OCI-LY1 (cell line): ENCODE data around the gene CFAP74.

Experiments
- H2AFZ ChIP-seq: fragments of 200-600 bp; sonication (generic), shearing (Covaris generic); 2 replicates; pipeline ENCODE4 v1.6.0; 2014; ENCODE audit warnings: antibody characterized with exemption, mild to moderate bottlenecking, low read length
- H3F3A ChIP-seq: fragments of 200-600 bp; sonication (generic), shearing (Covaris generic); 2 replicates; pipeline ENCODE4 v1.6.0; 2014; ENCODE audit warnings: mild to moderate bottlenecking, antibody characterized with exemption, low read length, moderate library complexity; ENCODE audit not compliant: insufficient read depth
- H3K27ac ChIP-seq: fragments of 200-600 bp; sonication (generic); 2 replicates; pipeline ENCODE4 v1.5.1; 2014; ENCODE audit warnings: low read length, mixed run types, mild to moderate bottlenecking, low read depth; ENCODE audit not compliant: poor library complexity, severe bottlenecking
- H3K27me3 ChIP-seq: fragments of 200-600 bp; sonication (generic); 2 replicates; pipeline ENCODE4 v1.6.0; 2014; ENCODE audit warnings: antibody characterized with exemption, mild to moderate bottlenecking, low read length, moderate library complexity; ENCODE audit not compliant: insufficient read depth
- H3K36me3 ChIP-seq: fragments of 200-600 bp; sonication (generic); 2 replicates; pipeline ENCODE4 v1.6.1; 2014; ENCODE audit warnings: mild to moderate bottlenecking, antibody characterized with exemption, low read length, moderate library complexity, mixed read lengths; ENCODE audit not compliant: insufficient read depth
- H3K4me1 ChIP-seq: fragments of 200-600 bp; sonication (generic); 2 replicates; pipeline ENCODE4 v1.5.1; 2014; ENCODE audit warnings: mild to moderate bottlenecking, low read length, moderate library complexity; ENCODE audit not compliant: insufficient read depth, severe bottlenecking
- H3K4me2 ChIP-seq: fragments of 200-600 bp; sonication (generic), shearing (Covaris generic); 2 replicates; pipeline ENCODE4 v1.6.1; 2014; ENCODE audit warnings: low read length
- H3K4me3 ChIP-seq: fragments of 200-600 bp; sonication (generic); 2 replicates; pipeline ENCODE4 v1.5.1; 2014; ENCODE audit warnings: low read length, low read depth, mild to moderate bottlenecking, mixed read lengths; ENCODE audit not compliant: poor library complexity, severe bottlenecking
- H3K79me2 ChIP-seq: fragments of 200-600 bp; shearing (Covaris generic); 2 replicates; pipeline ENCODE4 v1.6.1; 2016; ENCODE audit warnings: mixed run types, low read length, mixed read lengths; ENCODE audit not compliant: insufficient read depth
- H3K9ac ChIP-seq: fragments of 200-600 bp; sonication (generic), shearing (Covaris generic); 2 replicates; pipeline ENCODE4 v1.6.1; 2014; ENCODE audit warnings: mild to moderate bottlenecking, low read length, mixed read lengths
- H3K9me2 ChIP-seq: fragments of 200-600 bp; sonication (generic), shearing (Covaris generic); 2 replicates; pipeline ENCODE4 v1.6.1; 2014; ENCODE audit warnings: low read depth, mild to moderate bottlenecking, low read length, mixed read lengths
- H3K9me3 ChIP-seq: fragments of 200-600 bp; shearing (Covaris generic); 2 replicates; pipeline ENCODE4 v1.6.1; 2014; ENCODE audit warnings: low read length, mixed read lengths
- H4K20me1 ChIP-seq: fragments of 200-600 bp; sonication (generic), shearing (Covaris generic); 2 replicates; pipeline ENCODE4 v1.6.0; 2016; ENCODE audit warnings: mild to moderate bottlenecking, low read length; ENCODE audit not compliant: insufficient read depth
- CTCF ChIP-seq: fragments of 200-600 bp; sonication (generic), shearing (Covaris generic); IDR thresholded peaks from 2 replicates; pipeline ENCODE4 v1.5.1; 2017; ENCODE audit warnings: mild to moderate bottlenecking, antibody characterized with exemption, low read length, moderate library complexity, mixed read lengths
- EZH2 ChIP-seq: fragments of 200-600 bp; sonication (generic), shearing (Covaris generic); IDR thresholded peaks from 2 replicates; pipeline ENCODE4 v1.8.0; 2017; ENCODE audit warnings: borderline replicate concordance, mixed run types, mild to moderate bottlenecking, antibody characterized with exemption, low read length, moderate library complexity, mixed read lengths

The CFAP74 gene

GRCh38 chr1:2049718-2050431, 46.3 kb upstream of the CFAP74 start, which contains the start of gene PRKCZ:
PRKCZ (plus strand) TSS chr1:2050411; CDS start chr1:2050631, 220 bp downstream.
- Histone ChIP-seq H3K9me3 (no peaks in the 10 kb centered on the region), H3K79me2 (no peaks in the 10 kb centered on the region), H2AFZ (no peak within 1 kb of the TSS), H3K9me2 (no peaks in the 10 kb centered on the region), H3K27ac (no peak within 1 kb of the TSS), H3K9ac (peak within 1 kb of the TSS; percentile 71), H3K4me1 (peaks cover 21% of the 10 kb centered on the region), H3F3A (no peaks in the 10 kb centered on the region), H3K4me3 (peak within 1 kb of the TSS; percentile 73), H4K20me1 (no peaks in the 10 kb centered on the region), H3K4me2 (peak within 1 kb of the TSS; percentile 87), H3K27me3 (peaks cover 9% of the 10 kb centered on the region), H3K36me3 (no peaks in the 10 kb centered on the region)
- TF ChIP-seq EZH2 (no peak), CTCF (no peak)

DNA sequence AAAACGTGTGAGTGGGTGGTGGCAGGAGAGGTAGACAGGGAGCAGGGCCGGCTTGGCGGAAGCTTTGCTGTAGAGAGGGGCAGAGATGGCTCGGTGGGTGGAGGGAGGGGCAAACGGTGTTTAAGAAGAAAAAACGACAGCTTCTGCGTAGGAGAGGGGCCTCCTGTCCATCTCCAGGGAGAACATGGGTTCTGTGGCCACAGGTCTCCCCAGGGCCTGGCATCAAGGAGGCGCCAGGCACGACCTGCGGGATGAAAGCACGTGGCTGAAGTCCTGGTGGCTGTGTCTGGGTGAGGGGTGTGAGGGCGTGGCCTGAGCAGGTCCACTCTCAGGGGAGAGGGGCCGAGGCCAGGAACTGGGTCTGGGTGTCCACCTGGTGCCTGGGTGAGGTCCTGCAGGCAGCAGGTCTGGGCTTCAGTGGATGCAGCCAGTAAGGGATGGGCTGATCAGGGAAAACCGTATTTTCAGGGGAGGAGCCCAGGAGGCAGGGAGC, 45.7 kb upstream of the CFAP74 start:
- no peaks in the 10 kb centered on the region for H3K9me3 ChIP-seq
- H3K36me3 ChIP-seq = no peaks in the 10 kb centered on the region
- no peaks in the 10 kb centered on the region for H3K79me2 ChIP-seq
- peak overlapping the region; percentile 87 for H3K4me2 ChIP-seq
- H3K9ac ChIP-seq = peak overlapping the region; percentile 71; the same call in 1 of the 2 replicates
- H3K4me3 ChIP-seq = peak overlapping the region; percentile 73
- no peaks in the 10 kb centered on the region for H3K9me2 ChIP-seq
- H3K27me3 ChIP-seq = peaks cover 9% of the 10 kb centered on the region
- no peak overlapping the region for H2AFZ ChIP-seq
- H3K4me1 ChIP-seq = peaks cover 26% of the 10 kb centered on the region
- H3K27ac ChIP-seq = no peak overlapping the region
- H3F3A ChIP-seq = no peaks in the 10 kb centered on the region
- H4K20me1 ChIP-seq = no peaks in the 10 kb centered on the region
- no peak for TF ChIP-seq EZH2

DNA sequence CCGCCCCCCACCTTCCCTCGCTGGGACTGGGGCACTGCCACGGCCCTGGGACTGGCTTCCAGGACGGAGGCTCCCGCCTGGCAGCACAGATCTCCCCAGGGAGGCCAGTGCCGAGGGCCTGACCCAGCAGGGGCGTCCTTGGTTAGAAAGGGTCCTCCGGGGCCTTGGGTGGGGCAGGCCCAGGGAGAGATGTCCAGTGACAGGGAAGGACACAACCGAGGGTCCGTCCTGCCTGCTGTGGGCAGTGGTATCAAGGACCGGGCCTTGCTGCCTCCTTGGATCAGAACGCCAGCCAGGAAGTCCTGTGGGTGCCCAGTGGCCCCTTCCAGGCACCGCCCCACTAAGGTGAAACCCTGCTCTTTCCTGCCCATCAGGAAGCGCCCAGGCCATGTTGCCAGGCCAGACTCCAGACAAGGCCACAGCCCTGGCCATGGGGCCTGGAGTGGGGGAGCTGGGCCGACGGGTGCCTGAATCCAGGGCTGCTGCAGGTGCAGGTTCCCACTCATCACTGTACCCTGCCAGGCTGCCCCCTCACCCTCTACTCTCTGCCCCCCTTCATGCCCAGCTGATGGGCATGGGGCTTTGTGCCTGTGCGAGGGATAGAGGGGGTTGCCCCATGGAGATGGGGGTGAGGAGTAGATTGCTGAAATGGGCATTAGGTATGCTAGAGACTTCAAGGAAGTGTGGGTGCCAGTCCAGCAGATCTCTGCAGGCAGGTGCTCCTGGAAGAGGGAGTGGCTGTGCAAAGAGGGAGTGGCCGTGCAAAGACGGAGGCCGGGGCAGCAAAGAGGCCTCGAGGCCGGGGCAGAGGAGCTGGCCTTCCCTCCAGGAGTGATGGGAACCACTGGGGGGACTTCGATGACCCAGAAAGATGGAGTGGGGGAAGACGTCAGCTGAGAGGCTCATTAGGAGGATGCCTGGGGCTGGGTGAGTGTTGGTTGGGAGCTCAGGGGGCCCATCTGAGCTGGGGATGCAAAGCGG, 44.5 kb upstream of the CFAP74 start:
- Histone ChIP-seq H3F3A (no peaks in the 10 kb centered on the region), H3K9me3 (no peaks in the 10 kb centered on the region), H3K4me3 (no peak overlapping the region), H3K79me2 (no peaks in the 10 kb centered on the region), H2AFZ (no peak overlapping the region), H3K27me3 (peaks cover 9% of the 10 kb centered on the region), H3K4me2 (no peak overlapping the region), H3K4me1 (peaks cover 26% of the 10 kb centered on the region), H3K9me2 (no peaks in the 10 kb centered on the region), H3K27ac (no peak overlapping the region), H4K20me1 (no peaks in the 10 kb centered on the region), H3K9ac (no peak overlapping the region), H3K36me3 (no peaks in the 10 kb centered on the region)
- TF ChIP-seq CTCF (no peak), EZH2 (no peak)
